CD14-positive monocyte (primary cell): ENCODE measurements around the gene AREG. TPM values are rescaled to one million over a fixed set of nuclear protein-coding genes. Genes with fewer than 3 reads are reported as not detected.

Experiments used
- DNase-seq, 3 donors: peaks; one replicate each; pipeline ENCODE4 v3.0.0-alpha.2; 2011 to 2022
- H2AFZ ChIP-seq: 2 replicates; pipeline ENCODE4 v1.6.0; 2012; ENCODE audit warnings: mild to moderate bottlenecking, low read depth, low read length, inconsistent platforms; ENCODE audit not compliant: insufficient read depth, poor library complexity, severe bottlenecking
- H3K27ac ChIP-seq, 2 donors: 1 replicate in 1 of 2; 2 replicates in 1 of 2; pipeline ENCODE4 v1.5.1; 2012 to 2013; ENCODE audit warnings: low read length in 2 of 2, control low read depth in 1 of 2, inconsistent platforms in 1 of 2, low read depth in 1 of 2, mild to moderate bottlenecking in 1 of 2
- H3K27me3 ChIP-seq, 2 donors: one replicate each; pipeline versions ENCODE4 v1.6.0 to v1.6.1; 2011 to 2013; ENCODE audit warnings: low read length in 2 of 2; ENCODE audit not compliant: control insufficient read depth in 2 of 2, insufficient read depth in 2 of 2
- H3K36me3 ChIP-seq, 2 donors: replicated peaks in 1 of 2; 1 replicate in 1 of 2; 2 replicates in 1 of 2; pipeline versions ENCODE4 v1.5.1 to v1.6.1; 2012 to 2013; ENCODE audit warnings: low read length in 2 of 2, control low read depth in 1 of 2, inconsistent platforms in 1 of 2, mild to moderate bottlenecking in 1 of 2; ENCODE audit not compliant: insufficient read depth in 2 of 2, control insufficient read depth in 1 of 2
- H3K4me1 ChIP-seq, 2 donors: 1 replicate in 1 of 2; 2 replicates in 1 of 2; pipeline versions ENCODE4 v1.5.1 to v1.6.1; 2012 to 2013; ENCODE audit warnings: low read length in 2 of 2, control low read depth in 1 of 2, inconsistent platforms in 1 of 2, mild to moderate bottlenecking in 1 of 2, moderate library complexity in 1 of 2; ENCODE audit not compliant: insufficient read depth in 2 of 2, control insufficient read depth in 1 of 2
- H3K4me2 ChIP-seq: replicated peaks from 2 replicates; pipeline ENCODE3; 2012; ENCODE audit warnings: low read length, moderate library complexity, mild to moderate bottlenecking; ENCODE audit not compliant: poor library complexity, severe bottlenecking; ENCODE audit errors: extremely low read depth
- H3K4me3 ChIP-seq, 3 experiments: fragments of 200-600 bp in 1 of 3; sonication (generic) in 1 of 3; replicated peaks in 1 of 3; 1 replicate in 2 of 3; 2 replicates in 1 of 3; pipeline ENCODE4 v1.5.1; 2011 to 2013; ENCODE audit warnings: low read length in 3 of 3, mild to moderate bottlenecking in 3 of 3, control low read depth in 2 of 3, low read depth in 2 of 3, inconsistent platforms in 1 of 3, moderate library complexity in 1 of 3
- H3K79me2 ChIP-seq: 2 replicates; pipeline ENCODE4 v1.6.0; 2012; ENCODE audit warnings: mild to moderate bottlenecking, control low read depth, inconsistent platforms, low read length, moderate library complexity; ENCODE audit not compliant: insufficient read depth
- H3K9ac ChIP-seq: 2 replicates; pipeline ENCODE4 v1.6.0; 2017; ENCODE audit warnings: low read length, mild to moderate bottlenecking; ENCODE audit not compliant: insufficient read depth, poor library complexity, severe bottlenecking
- H3K9me3 ChIP-seq, 2 donors: replicated peaks in 1 of 2; 1 replicate in 1 of 2; 2 replicates in 1 of 2; pipeline versions ENCODE4 v1.5.1 to v1.6.1; 2012 to 2013; ENCODE audit warnings: low read length in 2 of 2, control low read depth in 1 of 2; ENCODE audit not compliant: control insufficient read depth in 1 of 2, insufficient read depth in 1 of 2
- H4K20me1 ChIP-seq: 2 replicates; pipeline ENCODE4 v1.6.0; 2012; ENCODE audit warnings: mild to moderate bottlenecking, low read length, control low read depth, moderate library complexity; ENCODE audit not compliant: insufficient read depth
- H3K27ac Mint-ChIP-seq, 7 donors: one replicate each; pipeline ENCODE4 v1.8.0; 2020; ENCODE audit warnings: mild to moderate bottlenecking in 7 of 7, mixed read lengths in 7 of 7, moderate library complexity in 6 of 7, inconsistent platforms in 2 of 7
- H3K27me3 Mint-ChIP-seq, 3 donors: one replicate each; pipeline ENCODE4 v1.8.0; 2021 to 2022; ENCODE audit warnings: low read depth in 3 of 3, mild to moderate bottlenecking in 3 of 3, mixed read lengths in 3 of 3, moderate library complexity in 3 of 3, inconsistent platforms in 1 of 3
- H3K36me3 Mint-ChIP-seq, 2 donors: one replicate each; pipeline ENCODE4 v1.8.0; 2020; ENCODE audit warnings: mixed read lengths in 2 of 2, inconsistent platforms in 1 of 2, mild to moderate bottlenecking in 1 of 2
- H3K4me1 Mint-ChIP-seq: one replicate; pipeline ENCODE4 v1.8.0; 2020; ENCODE audit warnings: mild to moderate bottlenecking, mixed read lengths
- H3K4me3 Mint-ChIP-seq, 2 donors: one replicate each; pipeline ENCODE4 v1.8.0; 2020; ENCODE audit warnings: mild to moderate bottlenecking in 2 of 2, mixed read lengths in 2 of 2, moderate library complexity in 1 of 2
- H3K9me3 Mint-ChIP-seq, 7 donors: one replicate each; pipeline ENCODE4 v1.8.0; 2020 to 2022; ENCODE audit warnings: mixed read lengths in 7 of 7, mild to moderate bottlenecking in 6 of 7, moderate library complexity in 6 of 7, inconsistent platforms in 2 of 7
- CTCF ChIP-seq: fragments of 200-600 bp; IDR thresholded peaks from one replicate; pipeline ENCODE4 v1.8.0; 2022; ENCODE audit warnings: antibody characterized with exemption, mild to moderate bottlenecking
- WGBS: methylation state at CpG from one replicate; pipeline ENCODE4 v1.1.5; 2013; ENCODE audit warnings: missing lambda C conversion rate; ENCODE audit not compliant: insufficient coverage; 5-methylcytosine and 5-hydroxymethylcytosine counted together
- intact Hi-C, 2 donors: fragments of 100-400 bp; cut with micrococcal nuclease; formaldehyde crosslinking; loops; one replicate each; pipeline versions ENCODE4 v1.15.0 to v1.15.1; 2023
- polyA plus RNA-seq, 3 donors: library from polyadenylated mRNA; depleted of rRNA in 1 of 3; unstranded in 2 of 3; stranded (reverse) in 1 of 3; fragments of 300-500 nt in 2 of 3; fragments of >200 nt in 1 of 3; fragmentation: Illumina TruSeq in 2 of 3; gene quantifications; 1 replicate in 2 of 3; 2 replicates in 1 of 3; pipeline ENCODE4 v1.2.3, GENCODE V29; 2012 to 2021

AREG gene
- polyA plus RNA-seq, 3 donors, result 4.2 to 9.2 (median 9.1) TPM

- H3K4me2 ChIP-seq, result no peak overlapping the region
- H3K27ac ChIP-seq, result no peak overlapping the region
- Mint-ChIP-seq H3K27me3 (no peaks in the 10 kb centered on the region), H3K9me3 (peaks cover 0 to 7% (median 4%) of the 10 kb centered on the region in 7 donors), H3K36me3 (no peaks in the 10 kb centered on the region), H3K4me3 (no peak overlapping the region), H3K27ac (no peak overlapping the region), H3K4me1 (peaks cover 4% of the 10 kb centered on the region)
- no peaks in the 10 kb centered on the region for H3K79me2 ChIP-seq
- no peaks in the 10 kb centered on the region for H3K4me1 ChIP-seq
- H3K9me3 ChIP-seq, result no peaks in the 10 kb centered on the region
- H3K9ac ChIP-seq, result no peak overlapping the region
- no peak for DNase-seq
- WGBS, result no CpG with 5 or more reads among the region's 4 CpGs
- H3K4me3 ChIP-seq, result no peak overlapping the region
- TF ChIP-seq CTCF, result no peak
- no peaks in the 10 kb centered on the region for H3K27me3 ChIP-seq
- no peaks in the 10 kb centered on the region for H4K20me1 ChIP-seq
- no peak overlapping the region for H2AFZ ChIP-seq
- no peaks in the 10 kb centered on the region for H3K36me3 ChIP-seq
- intact Hi-C loops, result no loop called here
These were observed 10.6 kb downstream of the AREG start for GRCh38 chr4:74455361-74456055.

GRCh38 chr4:74456056-74456744, 11.3 kb downstream of the AREG start:
- no peaks in the 10 kb centered on the region for H3K27me3 ChIP-seq
- 72% methylated on average over 2 of the region's 3 CpGs for WGBS
- no peak overlapping the region for H3K4me3 Mint-ChIP-seq
- no peaks in the 10 kb centered on the region for H3K79me2 ChIP-seq
- no peak overlapping the region for H2AFZ ChIP-seq
- peaks cover 1% of the 10 kb centered on the region for H3K4me1 Mint-ChIP-seq
- TF ChIP-seq CTCF, result no peak
- H3K9me3 ChIP-seq, result no peaks in the 10 kb centered on the region
- intact Hi-C loops, result no loop called here
- H3K9ac ChIP-seq, result no peak overlapping the region
- no peaks in the 10 kb centered on the region for H3K4me1 ChIP-seq
- no peaks in the 10 kb centered on the region for H3K36me3 Mint-ChIP-seq
- no peaks in the 10 kb centered on the region for H4K20me1 ChIP-seq
- no peak overlapping the region for H3K4me3 ChIP-seq
- no peaks in the 10 kb centered on the region for H3K36me3 ChIP-seq
- no peak for DNase-seq
- no peak overlapping the region for H3K27ac ChIP-seq
- no peak overlapping the region for H3K4me2 ChIP-seq
- peaks cover 0 to 7% (median 5%) of the 10 kb centered on the region in 7 donors for H3K9me3 Mint-ChIP-seq
- H3K27ac Mint-ChIP-seq, result no peak overlapping the region
- H3K27me3 Mint-ChIP-seq, result no peaks in the 10 kb centered on the region
